ENCODE results near the gene VAC14.

Gene VAC14

GRCh38 chr16:70725912-70726828 is 74.8 kb downstream of the VAC14 start:
- DNase-seq (ENCODE audit: low read depth), result no peak
- H3K4me3 ChIP-seq (ENCODE audit: low read length), result no peak overlapping the region
- no peak for TF ChIP-seq CTCF (IDR thresholded peaks at IDR 0.05; ENCODE audit: insufficient read depth, low read depth, low read length, missing control alignments)

GRCh38 chr16:70725024-70725911 is 75.7 kb downstream of the VAC14 start:
- H3K4me3 ChIP-seq (ENCODE audit: low read length), result no peak overlapping the region
- no peak for TF ChIP-seq CTCF (IDR thresholded peaks at IDR 0.05; ENCODE audit: insufficient read depth, low read depth, low read length, missing control alignments)
- no peak for DNase-seq (ENCODE audit: low read depth)

GRCh38 chr16:70724146-70725023 is 76.6 kb downstream of the VAC14 start:
- no peak for TF ChIP-seq CTCF (IDR thresholded peaks at IDR 0.05; ENCODE audit: insufficient read depth, low read depth, low read length, missing control alignments)

GRCh38 chr16:70723740-70724145 is 77.2 kb downstream of the VAC14 start:
- DNase-seq (ENCODE audit: low read depth), result no peak
- TF ChIP-seq CTCF (IDR thresholded peaks at IDR 0.05; ENCODE audit: insufficient read depth, low read depth, low read length, missing control alignments), result no peak
- no peak overlapping the region for H3K4me3 ChIP-seq (ENCODE audit: low read length)

More at GRCh38 chr16:70724146-70725023, 76.6 kb downstream of the VAC14 start:
- H3K4me3 ChIP-seq (ENCODE audit: low read length), result no peak overlapping the region
- DNase-seq (ENCODE audit: low read depth), result no peak

- TF ChIP-seq CTCF (IDR thresholded peaks at IDR 0.05; ENCODE audit: insufficient read depth, low read depth, low read length, missing control alignments), result no peak
- no peak for DNase-seq (ENCODE audit: low read depth)
Measured at GRCh38 chr16:70721202-70721963, 79.6 kb downstream of the VAC14 start.

More at GRCh38 chr16:70721202-70721963, 79.6 kb downstream of the VAC14 start:
- no peak overlapping the region for H3K4me3 ChIP-seq (ENCODE audit: low read length)

Measured in epithelial cell of esophagus (primary cell).